ENCODE results near the gene THOP1.

THOP1 gene

DNA sequence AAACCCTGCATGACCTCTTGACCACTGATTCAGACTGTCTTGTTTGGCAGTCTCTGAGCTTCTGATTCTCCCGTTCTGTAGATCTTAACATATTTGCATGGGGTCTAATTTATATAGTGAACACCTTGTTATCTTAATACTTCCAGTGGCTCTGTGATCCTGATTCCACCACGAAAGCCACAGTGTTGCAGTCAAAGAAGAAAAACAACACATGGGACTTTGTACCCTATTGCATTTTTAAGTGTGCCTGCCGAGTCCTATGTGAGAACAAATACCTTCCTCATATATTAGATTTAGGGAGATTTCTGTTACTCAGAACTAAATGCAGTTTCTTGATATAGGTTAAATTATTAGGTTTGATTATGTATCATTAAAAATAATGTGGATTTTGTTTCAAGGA, 69.5 kb downstream of the THOP1 start:
- Histone ChIP-seq H3K4me2 (ENCODE audit: low read length) (no peak overlapping the region), H3K27me3 (ENCODE audit: control insufficient read depth, low read length) (no peaks in the 10 kb centered on the region), H3K27ac (ENCODE audit: low read depth, low read length) (no peak overlapping the region), H3K36me3 (ENCODE audit: control insufficient read depth, low read length) (peaks cover 53% of the 10 kb centered on the region), H3K4me3 (ENCODE audit: low read length) (no peak overlapping the region), H3F3A (ENCODE audit: control insufficient read depth, insufficient read depth) (no peaks in the 10 kb centered on the region), H3K4me1 (ENCODE audit: control insufficient read depth, low read length) (no peaks in the 10 kb centered on the region), H4K20me1 (ENCODE audit: control insufficient read depth, insufficient read depth, low read depth, low read length) (no peaks in the 10 kb centered on the region), H3K9me3 (ENCODE audit: control insufficient read depth, insufficient read depth, low read length) (peaks cover 36% of the 10 kb centered on the region), H3K9me2 (replicated peaks; ENCODE audit: control insufficient read depth, low read length) (no peaks in the 10 kb centered on the region), H3K79me2 (ENCODE audit: control insufficient read depth, low read length) (0 out of 2 replicates have a peak, but pooled peaks cover 2% of the 10 kb centered on the region)
- TF ChIP-seq, protein P1, sequence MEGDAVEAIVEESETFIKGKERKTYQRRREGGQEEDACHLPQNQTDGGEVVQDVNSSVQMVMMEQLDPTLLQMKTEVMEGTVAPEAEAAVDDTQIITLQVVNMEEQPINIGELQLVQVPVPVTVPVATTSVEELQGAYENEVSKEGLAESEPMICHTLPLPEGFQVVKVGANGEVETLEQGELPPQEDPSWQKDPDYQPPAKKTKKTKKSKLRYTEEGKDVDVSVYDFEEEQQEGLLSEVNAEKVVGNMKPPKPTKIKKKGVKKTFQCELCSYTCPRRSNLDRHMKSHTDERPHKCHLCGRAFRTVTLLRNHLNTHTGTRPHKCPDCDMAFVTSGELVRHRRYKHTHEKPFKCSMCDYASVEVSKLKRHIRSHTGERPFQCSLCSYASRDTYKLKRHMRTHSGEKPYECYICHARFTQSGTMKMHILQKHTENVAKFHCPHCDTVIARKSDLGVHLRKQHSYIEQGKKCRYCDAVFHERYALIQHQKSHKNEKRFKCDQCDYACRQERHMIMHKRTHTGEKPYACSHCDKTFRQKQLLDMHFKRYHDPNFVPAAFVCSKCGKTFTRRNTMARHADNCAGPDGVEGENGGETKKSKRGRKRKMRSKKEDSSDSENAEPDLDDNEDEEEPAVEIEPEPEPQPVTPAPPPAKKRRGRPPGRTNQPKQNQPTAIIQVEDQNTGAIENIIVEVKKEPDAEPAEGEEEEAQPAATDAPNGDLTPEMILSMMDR (IDR thresholded peaks at IDR 0.05; ENCODE audit: low read depth, low read length, poor library complexity, severe bottlenecking) = no peak
- TF ChIP-seq EZH2phosphoT487 (IDR thresholded peaks at IDR 0.05; ENCODE audit: borderline replicate concordance, low read length) = no peak

DNA sequence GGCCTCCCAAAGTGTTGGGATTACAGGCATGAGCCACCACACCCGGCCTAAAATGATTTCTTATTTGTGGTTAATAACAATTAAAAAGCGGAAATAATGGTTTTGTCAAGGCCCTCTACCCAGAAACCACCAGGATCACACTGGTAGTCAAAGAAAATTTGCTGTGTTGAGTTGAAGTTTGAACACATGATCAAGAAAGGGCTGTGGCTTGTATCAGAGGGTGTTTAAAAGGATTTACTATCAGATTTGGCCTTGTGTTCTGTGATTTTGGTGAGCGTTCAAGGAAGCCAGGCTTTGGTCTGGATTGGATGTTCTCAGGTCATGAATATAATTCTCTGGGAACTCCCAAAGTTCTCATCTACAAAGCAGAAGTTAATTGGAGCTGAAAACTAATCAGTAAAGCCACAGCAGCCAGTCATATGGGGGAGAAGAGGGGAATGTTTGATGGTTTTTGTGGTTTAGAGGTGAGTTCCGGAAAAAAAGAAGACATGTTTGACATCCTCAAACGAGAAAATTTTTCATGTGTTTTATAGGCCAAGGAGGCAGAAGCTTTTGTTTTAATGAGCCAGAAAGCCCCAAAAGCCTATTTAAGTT, 71.3 kb downstream of the THOP1 start:
- Histone ChIP-seq H3K36me3 (ENCODE audit: control insufficient read depth, low read length) (peaks cover 37% of the 10 kb centered on the region), H3F3A (ENCODE audit: control insufficient read depth, insufficient read depth) (no peaks in the 10 kb centered on the region), H3K4me1 (ENCODE audit: control insufficient read depth, low read length) (no peaks in the 10 kb centered on the region), H3K4me3 (ENCODE audit: low read length) (no peak overlapping the region), H3K79me2 (ENCODE audit: control insufficient read depth, low read length) (no peaks in the 10 kb centered on the region), H3K27me3 (ENCODE audit: control insufficient read depth, low read length) (no peaks in the 10 kb centered on the region), H4K20me1 (ENCODE audit: control insufficient read depth, insufficient read depth, low read depth, low read length) (no peaks in the 10 kb centered on the region), H3K4me2 (ENCODE audit: low read length) (no peak overlapping the region), H3K27ac (ENCODE audit: low read depth, low read length) (no peak overlapping the region), H3K9me2 (replicated peaks; ENCODE audit: control insufficient read depth, low read length) (no peaks in the 10 kb centered on the region), H3K9me3 (ENCODE audit: control insufficient read depth, insufficient read depth, low read length) (peaks cover 26% of the 10 kb centered on the region)
- TF ChIP-seq EZH2phosphoT487 (IDR thresholded peaks at IDR 0.05; ENCODE audit: borderline replicate concordance, low read length) = no peak
- TF ChIP-seq, protein P1 (IDR thresholded peaks at IDR 0.05; ENCODE audit: low read depth, low read length, poor library complexity, severe bottlenecking) = no peak

DNA sequence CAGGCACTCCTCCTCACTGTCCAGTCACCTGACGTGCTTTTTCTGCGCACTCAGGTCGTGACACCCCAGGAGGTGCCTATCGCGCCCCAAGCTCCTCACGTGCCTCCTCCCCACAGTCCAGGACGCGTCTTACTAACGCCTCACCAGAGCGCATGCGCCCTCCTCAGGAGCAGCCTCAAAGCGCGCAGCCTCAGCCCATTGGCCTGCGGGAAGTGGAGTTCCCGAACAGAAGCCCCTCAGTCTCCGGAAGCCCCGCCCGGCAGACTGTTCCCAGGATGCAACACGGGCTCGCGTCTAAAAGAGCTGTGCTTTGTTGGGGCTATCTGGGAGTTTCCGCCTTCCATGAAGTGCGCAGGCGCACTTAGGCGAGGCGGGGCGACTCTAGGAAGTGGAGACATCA, 73.6 kb downstream of the THOP1 start:
- H3F3A ChIP-seq (ENCODE audit: control insufficient read depth, insufficient read depth) = no peaks in the 10 kb centered on the region
- no peaks in the 10 kb centered on the region for H3K79me2 ChIP-seq (ENCODE audit: control insufficient read depth, low read length)
- H4K20me1 ChIP-seq (ENCODE audit: control insufficient read depth, insufficient read depth, low read depth, low read length) = no peaks in the 10 kb centered on the region
- peaks cover 14% of the 10 kb centered on the region for H3K36me3 ChIP-seq (ENCODE audit: control insufficient read depth, low read length)
- no peak overlapping the region for H3K4me3 ChIP-seq (ENCODE audit: low read length)
- H3K27ac ChIP-seq (ENCODE audit: low read depth, low read length) = no peak overlapping the region
- H3K27me3 ChIP-seq (ENCODE audit: control insufficient read depth, low read length) = no peaks in the 10 kb centered on the region
- no peaks in the 10 kb centered on the region for H3K9me2 ChIP-seq (replicated peaks; ENCODE audit: control insufficient read depth, low read length)
- no peak overlapping the region for H3K4me2 ChIP-seq (ENCODE audit: low read length)
- H3K4me1 ChIP-seq (ENCODE audit: control insufficient read depth, low read length) = no peaks in the 10 kb centered on the region
- H3K9me3 ChIP-seq (ENCODE audit: control insufficient read depth, insufficient read depth, low read length) = peaks cover 9% of the 10 kb centered on the region; the same call in 1 of the 2 replicates
- TF ChIP-seq, protein P1 (IDR thresholded peaks at IDR 0.05; ENCODE audit: low read depth, low read length, poor library complexity, severe bottlenecking) = no peak
- no peak for TF ChIP-seq EZH2phosphoT487 (IDR thresholded peaks at IDR 0.05; ENCODE audit: borderline replicate concordance, low read length)
